ENCODE results near the gene EMILIN3. TPM values are rescaled to one million over a fixed set of nuclear protein-coding genes. Genes with fewer than 3 reads are reported as not detected.

Gene EMILIN3
- total and polyA plus RNA-seq, 2 of the 8 experiments (the other 6 are each of a cell fraction or from before 2014, with no cell fraction given): 3.8 to 5.2 TPM

DNA sequence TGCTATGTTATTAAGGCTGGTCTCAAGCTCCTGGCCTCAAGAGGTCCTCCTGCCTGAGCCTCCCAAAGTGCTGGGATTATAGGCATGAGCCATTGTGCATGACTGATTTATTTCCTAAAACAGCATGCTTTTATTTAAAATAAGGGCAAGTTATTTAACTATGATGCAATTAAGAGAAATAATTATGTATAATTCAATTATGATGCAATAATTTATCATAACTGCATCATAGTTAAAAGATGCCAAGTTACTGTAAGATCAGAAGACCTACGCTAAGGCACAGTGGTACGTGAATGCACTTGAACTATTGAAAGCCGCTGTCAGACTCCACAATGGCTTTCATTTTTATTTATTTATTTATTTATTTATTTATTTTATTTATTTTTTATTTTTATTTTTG lies 24.3 kb upstream of the EMILIN3 start:
- Histone ChIP-seq H2BK15ac (ENCODE audit: low read length) (no peak overlapping the region), H3K9me3 (ENCODE audit: insufficient read depth in 2 of 2, low read depth in 1 of 2, low read length in 1 of 2) (no peaks in the 10 kb centered on the region), H3K23ac (ENCODE audit: insufficient read length) (no peak overlapping the region), H3K56ac (replicated peaks; ENCODE audit: insufficient read length, low read depth, low read length) (no peak overlapping the region), H2BK12ac (ENCODE audit: low read depth, low read length) (no peak overlapping the region), H2BK5ac (ENCODE audit: low read depth, low read length) (no peak overlapping the region), H3K27ac (ENCODE audit: low read depth, low read length) (no peak overlapping the region), H2AFZ (ENCODE audit: low read length) (no peak overlapping the region), H3K14ac (ENCODE audit: insufficient read length) (no peak overlapping the region), H3K4me3 (ENCODE audit: extremely low read depth in 1 of 4, insufficient read depth in 2 of 4, low read depth in 3 of 4, low read length in 4 of 4) (no peak overlapping the region), H2BK20ac (ENCODE audit: low read length) (no peak overlapping the region), H4K91ac (replicated peaks; ENCODE audit: insufficient read length, low read length) (no peak overlapping the region), H2AK5ac (ENCODE audit: low read depth, low read length) (no peak overlapping the region), H3K27me3 (replicated peaks in 1 of 4; ENCODE audit: control insufficient read depth in 3 of 4, extremely low read depth in 1 of 4, insufficient read depth in 3 of 4, low read length in 3 of 4) (no peaks in the 10 kb centered on the region), H3K36me3 (ENCODE audit: control insufficient read depth in 2 of 4, insufficient read depth in 4 of 4, low read length in 3 of 4) (no peaks in the 10 kb centered on the region), H4K5ac (ENCODE audit: insufficient read length, low read depth, low read length) (no peak overlapping the region), H4K20me1 (replicated peaks in 1 of 2; ENCODE audit: control insufficient read depth in 1 of 2, insufficient read depth in 2 of 2, low read length in 2 of 2) (no peaks in the 10 kb centered on the region), H4K8ac (ENCODE audit: extremely low read depth, insufficient read depth, low read length) (no peak overlapping the region), H3K4me2 (ENCODE audit: insufficient read depth in 1 of 2, low read depth in 2 of 2, low read length in 2 of 2) (no peak overlapping the region), H3K79me1 (ENCODE audit: low read depth, low read length) (no peaks in the 10 kb centered on the region; the same call in 1 of the 2 replicates), H3K9ac (replicated peaks in 1 of 4; ENCODE audit: extremely low read depth in 1 of 4, low read depth in 3 of 4, low read length in 3 of 4) (no peak overlapping the region), H2BK120ac (replicated peaks; ENCODE audit: low read depth, low read length) (no peak overlapping the region), H3K4me1 (replicated peaks in 1 of 4; ENCODE audit: control insufficient read depth in 3 of 4, insufficient read depth in 4 of 4, low read length in 3 of 4) (peaks cover 0 to 10% (median 3%) of the 10 kb centered on the region in 4 experiments; a peak in 2 of 7 replicates), H3K18ac (ENCODE audit: extremely low read depth, low read length) (no peak overlapping the region), H3K4ac (replicated peaks; ENCODE audit: insufficient read length, low read depth, low read length) (no peak overlapping the region), H3K23me2 (ENCODE audit: low read depth, low read length) (no peaks in the 10 kb centered on the region), H3K79me2 (ENCODE audit: control insufficient read depth in 1 of 2, insufficient read depth in 2 of 2, low read length in 2 of 2) (no peaks in the 10 kb centered on the region)
- TF ChIP-seq TBP (IDR thresholded peaks at IDR 0.05; ENCODE audit: low read depth, low read length) (no peak), CBX8 (IDR thresholded peaks at IDR 0.05; ENCODE audit: borderline replicate concordance, low read depth, low read length) (no peak), NANOG (IDR thresholded peaks at IDR 0.05; ENCODE audit: insufficient read depth, low read depth, low read length, poor library complexity, severe bottlenecking) (no peak), RNF2 (IDR thresholded peaks at IDR 0.05; ENCODE audit: borderline replicate concordance, low read depth, low read length, missing control alignments, poor library complexity, severe bottlenecking) (no peak), CEBPB (IDR thresholded peaks at IDR 0.05; ENCODE audit: low read depth, low read length) (peak; percentile 12; the same call in 1 of the 2 replicates)
- WGBS, 2 experiments (ENCODE audit: extremely low coverage in 1 of 2, insufficient coverage in 1 of 2, insufficient read length in 1 of 2, insufficient replicate concordance in 2 of 2, low coverage in 1 of 2, low lambda C conversion rate in 2 of 2, missing lambda C conversion rate in 1 of 2): 93% methylated on average over 3 of the region's 3 CpGs; no CpG with 5 or more reads in 1 of the 2 experiments
- DNase-seq (ENCODE audit: low read depth in 1 of 2, low spot score in 2 of 2) (no peak), FAIRE-seq (no peak)
- ChIA-PET POLR2A (ENCODE audit: partially characterized antibody) (no interaction called here), CTCF (ENCODE audit: partially characterized antibody) (interaction anchor here (1.0 to 1.5 kb wide), 2 partner anchors 20 to 38 kb away, joined by 3 to 5 read pairs; no protein-coding TSS in a partner anchor)

All from H1 (cell line).